Astrocyte (in vitro differentiated cells and primary cell): ENCODE data around the gene SFT2D3.
"Not testable (repeated sequence)": the region's sequence is repeated elsewhere in the genome, so short reads cannot be mapped to it uniquely, and the experiment has no call there.

Experiments
- CTCF ChIP-seq: IDR thresholded peaks from 2 replicates; pipeline ENCODE4 v1.5.1; 2011; ENCODE audit warnings: low read depth, mild to moderate bottlenecking, inconsistent platforms, low read length, moderate library complexity; ENCODE audit not compliant: insufficient read depth
- EZH2 ChIP-seq: IDR thresholded peaks from 2 replicates; pipeline ENCODE4 v1.6.1; 2012; ENCODE audit warnings: mild to moderate bottlenecking, low read length, inconsistent platforms; ENCODE audit not compliant: insufficient read depth

- not testable (repeated sequence) for TF ChIP-seq EZH2, CTCF
Measured at GRCh38 chr2:127749537-127749936, 48.2 kb downstream of the SFT2D3 start.
